Measurements from ENCODE around the gene PIGC.

GRCh38 chr1:172456344-172456769 is 12.5 kb upstream of the PIGC start:
- TF ChIP-seq EP300 (IDR thresholded peaks at IDR 0.05) (no peak), CTCF (IDR thresholded peaks at IDR 0.05) (no peak), POLR2A (IDR thresholded peaks at IDR 0.05) (no peak)

All from stomach (tissue), 4 donors.